DND-41 (cell line): ENCODE measurements around the gene ATP2A3.

Experiments
- CTCF ChIP-seq: IDR thresholded peaks from 2 replicates; pipeline ENCODE4 v1.5.1; 2012; ENCODE audit warnings: borderline replicate concordance, low read length, moderate library complexity, mild to moderate bottlenecking; ENCODE audit not compliant: poor library complexity, severe bottlenecking; ENCODE audit errors: extremely low read depth
- EZH2 ChIP-seq: IDR thresholded peaks from 3 replicates; pipeline ENCODE4 v1.6.1; 2012; ENCODE audit warnings: borderline replicate concordance, low read depth, mild to moderate bottlenecking, moderate library complexity, low read length, inconsistent platforms; ENCODE audit not compliant: severe bottlenecking

- TF ChIP-seq CTCF (no peak), EZH2 (no peak)
Observed at GRCh38 chr17:3925684-3926485, 38.4 kb downstream of the ATP2A3 start.
